OCI-LY1 (cell line): ENCODE results near the gene KRT78.

ENCODE experiments used
- H2AFZ ChIP-seq: fragments of 200-600 bp; sonication (generic), shearing (Covaris generic); 2 replicates; pipeline ENCODE4 v1.6.0; 2014; ENCODE audit warnings: antibody characterized with exemption, mild to moderate bottlenecking, low read length
- H3F3A ChIP-seq: fragments of 200-600 bp; sonication (generic), shearing (Covaris generic); 2 replicates; pipeline ENCODE4 v1.6.0; 2014; ENCODE audit warnings: mild to moderate bottlenecking, antibody characterized with exemption, low read length, moderate library complexity; ENCODE audit not compliant: insufficient read depth
- H3K27ac ChIP-seq: fragments of 200-600 bp; sonication (generic); 2 replicates; pipeline ENCODE4 v1.5.1; 2014; ENCODE audit warnings: low read length, mixed run types, mild to moderate bottlenecking, low read depth; ENCODE audit not compliant: poor library complexity, severe bottlenecking
- H3K27me3 ChIP-seq: fragments of 200-600 bp; sonication (generic); 2 replicates; pipeline ENCODE4 v1.6.0; 2014; ENCODE audit warnings: antibody characterized with exemption, mild to moderate bottlenecking, low read length, moderate library complexity; ENCODE audit not compliant: insufficient read depth
- H3K36me3 ChIP-seq: fragments of 200-600 bp; sonication (generic); 2 replicates; pipeline ENCODE4 v1.6.1; 2014; ENCODE audit warnings: mild to moderate bottlenecking, antibody characterized with exemption, low read length, moderate library complexity, mixed read lengths; ENCODE audit not compliant: insufficient read depth
- H3K4me1 ChIP-seq: fragments of 200-600 bp; sonication (generic); 2 replicates; pipeline ENCODE4 v1.5.1; 2014; ENCODE audit warnings: mild to moderate bottlenecking, low read length, moderate library complexity; ENCODE audit not compliant: insufficient read depth, severe bottlenecking
- H3K4me2 ChIP-seq: fragments of 200-600 bp; sonication (generic), shearing (Covaris generic); 2 replicates; pipeline ENCODE4 v1.6.1; 2014; ENCODE audit warnings: low read length
- H3K4me3 ChIP-seq: fragments of 200-600 bp; sonication (generic); 2 replicates; pipeline ENCODE4 v1.5.1; 2014; ENCODE audit warnings: low read length, low read depth, mild to moderate bottlenecking, mixed read lengths; ENCODE audit not compliant: poor library complexity, severe bottlenecking
- H3K79me2 ChIP-seq: fragments of 200-600 bp; shearing (Covaris generic); 2 replicates; pipeline ENCODE4 v1.6.1; 2016; ENCODE audit warnings: mixed run types, low read length, mixed read lengths; ENCODE audit not compliant: insufficient read depth
- H3K9ac ChIP-seq: fragments of 200-600 bp; sonication (generic), shearing (Covaris generic); 2 replicates; pipeline ENCODE4 v1.6.1; 2014; ENCODE audit warnings: mild to moderate bottlenecking, low read length, mixed read lengths
- H3K9me2 ChIP-seq: fragments of 200-600 bp; sonication (generic), shearing (Covaris generic); 2 replicates; pipeline ENCODE4 v1.6.1; 2014; ENCODE audit warnings: low read depth, mild to moderate bottlenecking, low read length, mixed read lengths
- H3K9me3 ChIP-seq: fragments of 200-600 bp; shearing (Covaris generic); 2 replicates; pipeline ENCODE4 v1.6.1; 2014; ENCODE audit warnings: low read length, mixed read lengths
- H4K20me1 ChIP-seq: fragments of 200-600 bp; sonication (generic), shearing (Covaris generic); 2 replicates; pipeline ENCODE4 v1.6.0; 2016; ENCODE audit warnings: mild to moderate bottlenecking, low read length; ENCODE audit not compliant: insufficient read depth
- CTCF ChIP-seq: fragments of 200-600 bp; sonication (generic), shearing (Covaris generic); IDR thresholded peaks from 2 replicates; pipeline ENCODE4 v1.5.1; 2017; ENCODE audit warnings: mild to moderate bottlenecking, antibody characterized with exemption, low read length, moderate library complexity, mixed read lengths
- EZH2 ChIP-seq: fragments of 200-600 bp; sonication (generic), shearing (Covaris generic); IDR thresholded peaks from 2 replicates; pipeline ENCODE4 v1.8.0; 2017; ENCODE audit warnings: borderline replicate concordance, mixed run types, mild to moderate bottlenecking, antibody characterized with exemption, low read length, moderate library complexity, mixed read lengths

The KRT78 gene

GRCh38 chr12:52848661-52849255 lies at the start of gene KRT78:
KRT78 (minus strand) TSS chr12:52848994; CDS start chr12:52848930, 64 bp downstream.
- Histone ChIP-seq H3F3A (no peaks in the 10 kb centered on the region), H3K27me3 (no peaks in the 10 kb centered on the region), H3K4me2 (no peak within 1 kb of the TSS), H2AFZ (no peak within 1 kb of the TSS), H3K27ac (no peak within 1 kb of the TSS), H3K9me2 (no peaks in the 10 kb centered on the region), H3K9me3 (no peaks in the 10 kb centered on the region), H3K79me2 (no peaks in the 10 kb centered on the region), H3K9ac (no peak within 1 kb of the TSS), H3K36me3 (no peaks in the 10 kb centered on the region), H3K4me1 (no peaks in the 10 kb centered on the region), H4K20me1 (no peaks in the 10 kb centered on the region), H3K4me3 (no peak within 1 kb of the TSS)
- TF ChIP-seq EZH2: no peak
- no peak for TF ChIP-seq CTCF

- no peak overlapping the region for H2AFZ ChIP-seq
- no peak overlapping the region for H3K4me2 ChIP-seq
- H3K4me1 ChIP-seq: no peaks in the 10 kb centered on the region
- H3K79me2 ChIP-seq: no peaks in the 10 kb centered on the region
- no peaks in the 10 kb centered on the region for H4K20me1 ChIP-seq
- no peaks in the 10 kb centered on the region for H3K9me3 ChIP-seq
- TF ChIP-seq CTCF (no peak), EZH2 (no peak)
- H3F3A ChIP-seq: no peaks in the 10 kb centered on the region
- no peak overlapping the region for H3K9ac ChIP-seq
- H3K27ac ChIP-seq: no peak overlapping the region
- H3K27me3 ChIP-seq: no peaks in the 10 kb centered on the region
- no peaks in the 10 kb centered on the region for H3K36me3 ChIP-seq
- no peak overlapping the region for H3K4me3 ChIP-seq
- no peaks in the 10 kb centered on the region for H3K9me2 ChIP-seq
Observed at GRCh38 chr12:52896190-52897100, 47.7 kb upstream of the KRT78 start.

- no peak overlapping the region for H2AFZ ChIP-seq
- H3K4me3 ChIP-seq: no peak overlapping the region
- no peaks in the 10 kb centered on the region for H3K79me2 ChIP-seq
- no peaks in the 10 kb centered on the region for H3K9me2 ChIP-seq
- no peaks in the 10 kb centered on the region for H3K36me3 ChIP-seq
- H3K4me2 ChIP-seq: no peak overlapping the region
- H3F3A ChIP-seq: no peaks in the 10 kb centered on the region
- H4K20me1 ChIP-seq: no peaks in the 10 kb centered on the region
- TF ChIP-seq EZH2 (no peak), CTCF (no peak)
- H3K27me3 ChIP-seq: no peaks in the 10 kb centered on the region
- no peak overlapping the region for H3K27ac ChIP-seq
- H3K9me3 ChIP-seq: no peaks in the 10 kb centered on the region
- H3K4me1 ChIP-seq: no peaks in the 10 kb centered on the region
- H3K9ac ChIP-seq: no peak overlapping the region
Observed at GRCh38 chr12:52895726-52896189, 47.0 kb upstream of the KRT78 start.
